NAMALWA (cell line): ENCODE measurements around the gene RASGEF1B.

Source experiments
- DNase-seq: peaks from one replicate; pipeline ENCODE4 v3.0.0-alpha.2; 2015; ENCODE audit warnings: low spot score

RASGEF1B gene

DNA sequence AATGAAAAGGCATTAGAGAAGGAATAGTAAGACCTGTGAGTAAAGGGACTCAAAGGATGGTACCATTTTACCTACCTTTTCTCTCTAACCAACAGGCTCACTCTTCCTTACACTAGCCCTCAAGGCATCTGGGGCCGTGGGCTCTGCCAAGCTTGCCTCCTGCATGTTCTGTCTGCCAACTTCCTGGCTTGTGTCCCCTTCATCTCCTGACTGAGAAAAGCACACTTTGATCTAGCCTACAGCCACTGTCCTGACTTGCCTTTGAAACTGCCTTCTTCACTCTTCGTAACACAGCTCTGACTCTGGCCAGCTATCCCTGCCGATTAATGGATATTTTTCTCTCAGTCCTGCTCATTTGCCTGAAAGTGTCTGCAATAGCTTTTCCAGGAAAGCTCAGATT lies 76.5 kb downstream of the RASGEF1B start:
- DNase-seq, result no peak

DNA sequence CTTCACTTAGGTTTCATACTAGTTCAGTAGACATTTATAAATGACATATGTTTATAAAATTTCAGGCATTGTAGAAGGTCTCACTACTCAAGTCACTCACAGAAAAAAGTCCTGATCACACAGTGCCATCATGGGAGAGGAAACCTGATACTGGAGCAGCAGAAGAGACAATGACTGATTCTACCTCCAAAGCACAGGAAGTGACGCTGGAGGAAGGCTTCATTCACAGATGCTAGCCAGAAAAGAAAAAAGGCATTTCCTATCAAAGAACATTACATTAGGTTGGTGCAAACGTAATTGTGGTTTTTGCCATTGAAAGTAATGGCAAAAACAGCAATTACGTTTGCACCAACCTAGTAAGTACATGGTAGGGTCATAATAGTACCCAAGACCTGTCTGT lies 79.5 kb downstream of the RASGEF1B start:
- no peak for DNase-seq

DNA sequence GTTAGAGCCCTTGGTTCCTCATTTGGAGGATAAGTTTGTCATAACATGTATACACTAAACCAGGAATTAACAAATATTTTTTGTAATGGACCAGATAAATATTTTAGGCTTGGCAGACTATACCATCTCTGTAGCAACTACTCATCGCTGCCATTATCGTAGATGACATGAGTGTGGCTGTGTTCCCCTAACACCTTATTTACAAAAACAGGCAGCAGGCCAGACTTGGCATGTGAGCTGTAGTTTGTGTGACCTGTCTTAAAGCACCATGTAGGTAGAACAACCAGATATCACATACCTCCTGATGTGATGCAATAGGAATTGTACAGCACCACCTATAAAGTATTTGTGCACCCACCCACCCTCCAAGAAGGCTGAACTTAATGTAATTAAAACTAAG lies 82.0 kb downstream of the RASGEF1B start:
- no peak for DNase-seq

DNA sequence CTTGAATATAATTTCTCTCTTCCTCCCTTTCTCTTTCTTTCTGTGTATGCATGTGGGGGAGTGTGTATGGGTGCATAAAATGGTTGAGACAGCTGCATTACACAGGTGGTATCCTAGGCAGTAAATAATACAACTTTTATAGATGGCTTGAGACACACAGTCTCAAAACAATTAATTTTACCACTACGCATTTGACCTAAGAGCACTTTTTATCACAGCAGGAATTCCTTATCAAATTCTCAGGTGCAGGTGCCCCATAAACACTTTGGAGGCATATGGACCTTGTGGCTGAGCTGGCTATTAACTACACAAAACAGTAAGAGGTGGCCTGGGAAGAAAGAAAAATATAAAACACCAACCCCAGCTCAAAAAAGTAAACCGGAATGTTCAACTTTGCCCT lies 91.3 kb downstream of the RASGEF1B start:
- DNase-seq, result no peak

DNA sequence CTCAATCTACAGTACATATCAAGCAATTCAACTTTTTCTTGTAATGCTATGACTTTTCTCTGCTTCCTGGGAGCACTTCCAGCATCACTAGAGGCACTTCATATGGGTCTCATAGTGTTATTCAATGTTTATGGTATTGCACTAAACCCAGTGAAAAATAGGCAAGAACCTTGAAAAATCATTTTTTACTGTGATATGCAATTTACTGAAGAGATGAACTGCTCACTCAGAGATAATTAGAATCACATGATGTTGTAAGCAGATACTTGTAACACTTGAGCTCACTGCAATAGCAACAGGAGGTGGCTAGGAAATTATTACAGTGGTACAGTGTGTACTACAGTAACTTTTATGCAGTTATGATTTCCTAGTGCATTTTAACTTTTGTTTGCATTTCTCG lies 93.3 kb downstream of the RASGEF1B start:
- no peak for DNase-seq

DNA sequence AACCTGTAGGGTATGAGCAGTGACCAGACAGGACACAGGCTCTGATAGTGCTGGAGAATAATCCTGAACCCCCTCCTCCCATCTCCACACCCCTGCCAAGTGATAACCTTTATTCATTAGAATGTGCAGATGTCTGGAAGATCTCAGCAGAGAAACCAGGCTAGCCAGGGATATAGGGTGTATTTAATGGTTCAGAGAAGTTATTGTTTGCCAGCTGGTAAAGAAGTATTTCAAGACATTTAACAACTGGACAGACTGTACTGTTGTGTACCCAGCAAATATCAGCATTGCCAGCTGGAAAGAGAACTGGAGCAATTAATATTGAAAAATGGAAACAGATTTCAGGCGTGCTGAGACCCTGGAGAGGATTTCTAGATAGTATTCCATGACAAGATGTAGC lies 94.5 kb downstream of the RASGEF1B start:
- no peak for DNase-seq

DNA sequence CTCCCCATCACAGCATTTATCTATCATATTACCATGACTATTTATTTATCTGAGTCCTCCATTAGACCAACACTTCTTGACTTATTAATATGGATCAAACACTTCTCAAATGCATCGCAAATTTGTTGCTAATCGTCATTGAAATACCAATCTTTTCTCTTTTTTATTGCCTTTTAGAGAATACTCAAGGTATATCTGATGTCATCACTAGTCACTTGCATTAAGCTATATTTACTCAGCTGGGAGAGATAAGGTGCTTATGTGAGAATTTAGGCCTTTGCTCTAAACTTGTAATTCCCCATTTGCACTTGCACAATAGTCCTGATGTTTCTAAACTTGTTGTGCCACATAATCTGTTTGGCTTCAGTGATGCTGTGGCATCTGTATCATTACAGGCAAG lies 95.0 kb downstream of the RASGEF1B start:
- DNase-seq, result no peak
